ENCODE results near the gene ARHGEF2.

GRCh38 chr1:155919801-155920200, 58.5 kb downstream of the ARHGEF2 start:
- TF ChIP-seq, protein P1, sequence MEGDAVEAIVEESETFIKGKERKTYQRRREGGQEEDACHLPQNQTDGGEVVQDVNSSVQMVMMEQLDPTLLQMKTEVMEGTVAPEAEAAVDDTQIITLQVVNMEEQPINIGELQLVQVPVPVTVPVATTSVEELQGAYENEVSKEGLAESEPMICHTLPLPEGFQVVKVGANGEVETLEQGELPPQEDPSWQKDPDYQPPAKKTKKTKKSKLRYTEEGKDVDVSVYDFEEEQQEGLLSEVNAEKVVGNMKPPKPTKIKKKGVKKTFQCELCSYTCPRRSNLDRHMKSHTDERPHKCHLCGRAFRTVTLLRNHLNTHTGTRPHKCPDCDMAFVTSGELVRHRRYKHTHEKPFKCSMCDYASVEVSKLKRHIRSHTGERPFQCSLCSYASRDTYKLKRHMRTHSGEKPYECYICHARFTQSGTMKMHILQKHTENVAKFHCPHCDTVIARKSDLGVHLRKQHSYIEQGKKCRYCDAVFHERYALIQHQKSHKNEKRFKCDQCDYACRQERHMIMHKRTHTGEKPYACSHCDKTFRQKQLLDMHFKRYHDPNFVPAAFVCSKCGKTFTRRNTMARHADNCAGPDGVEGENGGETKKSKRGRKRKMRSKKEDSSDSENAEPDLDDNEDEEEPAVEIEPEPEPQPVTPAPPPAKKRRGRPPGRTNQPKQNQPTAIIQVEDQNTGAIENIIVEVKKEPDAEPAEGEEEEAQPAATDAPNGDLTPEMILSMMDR (conservative IDR thresholded peaks at IDR 0.05 in 1 of 2, IDR thresholded peaks at IDR 0.05 in 1 of 2; ENCODE audit: low read depth in 1 of 2, low read length in 2 of 2) = no peak
- no peak for TF ChIP-seq EZH2 (IDR thresholded peaks at IDR 0.05; ENCODE audit: low read length, missing control alignments)

All from fibroblast of lung (primary cell).